Right lobe of liver (tissue), 4 donors: ENCODE data around the gene EMID1.

Experiments
- CTCF ChIP-seq, 4 donors: fragments of 200-600 bp in 3 of 4; fragments of 450-650 bp in 1 of 4; IDR thresholded peaks; one replicate each; pipeline versions ENCODE4 v1.5.1 to v1.8.0; 2016 to 2022; ENCODE audit warnings: antibody characterized with exemption in 4 of 4, mild to moderate bottlenecking in 2 of 4
- POLR2A ChIP-seq: fragments of 450-650 bp; IDR thresholded peaks from one replicate; pipeline ENCODE4 v1.6.1; 2017; ENCODE audit warnings: antibody characterized with exemption, mild to moderate bottlenecking
- donor health status: DM: no; HTN: no; CAD: no.
- donor health status: DM: no; HTN: no; CAD: no.
- donor health status: DM: no; HTN: yes; CAD: no.

- TF ChIP-seq CTCF (IDR thresholded peaks at IDR 0.05) (no peak), POLR2A (no peak)
Observed at GRCh38 chr22:29157759-29158535, 47.7 kb upstream of the EMID1 start.
